B cell (primary cell): Measurements from ENCODE around the gene FCRL3. TPM values are rescaled to one million over a fixed set of nuclear protein-coding genes. Genes with fewer than 3 reads are reported as not detected.
A peak's percentile ranks its signal among the peaks of the same experiment; 100 is the strongest.

ENCODE experiments used
- ATAC-seq: fragments of 200-7000 bp; cut with Tn5 transposase; one replicate; pipeline ENCODE4 v1.10.0; 2021; ENCODE audit warnings: low read depth, mild to moderate bottlenecking, moderate number of reproducible peaks, moderate library complexity
- CTCF ChIA-PET: fragments of 350-600 bp; sonication (Branson Sonifier 250); formaldehyde crosslinking; loops from one replicate; lab custom pipeline; 2021; ENCODE audit warnings: antibody characterized with exemption, inconsistent platforms; lab: Charles Lee
- POLR2A ChIA-PET: fragments of 350-600 bp; sonication (Branson Sonifier 250); formaldehyde crosslinking; loops from one replicate; lab custom pipeline; 2021; ENCODE audit warnings: antibody characterized with exemption; lab: Charles Lee
- DNase-seq: peaks from one replicate; pipeline ENCODE4 v3.0.0; 2013
- H2AFZ ChIP-seq: 2 replicates; pipeline ENCODE4 v1.6.1; 2012; ENCODE audit warnings: mild to moderate bottlenecking, low read depth, low read length; ENCODE audit not compliant: insufficient read depth, poor library complexity, severe bottlenecking
- H3K27ac ChIP-seq, 2 donors: 1 replicate in 1 of 2; 2 replicates in 1 of 2; pipeline ENCODE4 v1.5.1; 2012 to 2013; ENCODE audit warnings: low read length in 2 of 2, mild to moderate bottlenecking in 2 of 2, moderate library complexity in 1 of 2
- H3K27me3 ChIP-seq, 4 experiments: fragments of 200-600 bp in 1 of 4; sonication (generic) in 1 of 4; replicated peaks in 1 of 4; 1 replicate in 2 of 4; 2 replicates in 2 of 4; pipeline versions ENCODE4 v1.6.1 to v1.7.0; 2013 to 2016; ENCODE audit warnings: low read length in 3 of 4, mild to moderate bottlenecking in 2 of 4, mixed read lengths in 1 of 4, moderate library complexity in 1 of 4; ENCODE audit not compliant: insufficient read depth in 4 of 4, control insufficient read depth in 3 of 4; ENCODE audit errors: control extremely low read depth in 1 of 4
- H3K36me3 ChIP-seq, 2 experiments: replicated peaks in 1 of 2; 1 replicate in 1 of 2; 2 replicates in 1 of 2; pipeline versions ENCODE4 v1.6.1 to v1.7.1; 2013; ENCODE audit warnings: low read length in 1 of 2; ENCODE audit not compliant: insufficient read depth in 2 of 2, control insufficient read depth in 1 of 2; ENCODE audit errors: control extremely low read depth in 1 of 2, extremely low read depth in 1 of 2
- H3K4me1 ChIP-seq, 2 donors: fragments of 200-600 bp in 1 of 2; sonication (generic) in 1 of 2; 1 replicate in 1 of 2; 2 replicates in 1 of 2; pipeline versions ENCODE4 v1.5.1 to v1.6.1; 2013 to 2017; ENCODE audit warnings: low read length in 2 of 2; ENCODE audit not compliant: control insufficient read depth in 2 of 2, insufficient read depth in 2 of 2
- H3K4me2 ChIP-seq: replicated peaks from 2 replicates; pipeline ENCODE3; 2012; ENCODE audit warnings: mild to moderate bottlenecking, low read depth, low read length; ENCODE audit not compliant: poor library complexity, severe bottlenecking
- H3K4me3 ChIP-seq, 5 experiments: fragments of 200-600 bp in 1 of 5; sonication (generic) in 1 of 5; 1 replicate in 3 of 5; 2 replicates in 2 of 5; pipeline versions ENCODE4 v1.5.1 to v1.7.0; 2011 to 2016; ENCODE audit warnings: low read length in 4 of 5, mild to moderate bottlenecking in 4 of 5, low read depth in 2 of 5, control low read depth in 1 of 5, moderate library complexity in 1 of 5; ENCODE audit not compliant: insufficient read depth in 1 of 5; ENCODE audit errors: control extremely low read depth in 1 of 5, extremely low read depth in 1 of 5
- H3K79me2 ChIP-seq: fragments of 200-600 bp; sonication (generic); one replicate; pipeline ENCODE4 v1.6.0; 2016; ENCODE audit warnings: low read length; ENCODE audit not compliant: control insufficient read depth, insufficient read depth
- H3K9ac ChIP-seq: fragments of 200-600 bp; sonication (generic); 2 replicates; pipeline ENCODE4 v1.6.1; 2017; ENCODE audit warnings: mild to moderate bottlenecking, low read length, moderate library complexity
- H3K9me3 ChIP-seq, 3 donors: one replicate each; pipeline versions ENCODE4 v1.6.1 to v1.7.1; 2013; ENCODE audit warnings: low read length in 2 of 3; ENCODE audit not compliant: control insufficient read depth in 2 of 3, insufficient read depth in 1 of 3; ENCODE audit errors: control extremely low read depth in 1 of 3
- H4K20me1 ChIP-seq: 2 replicates; pipeline ENCODE4 v1.6.0; 2012; ENCODE audit warnings: mild to moderate bottlenecking, low read length; ENCODE audit not compliant: insufficient read depth, control insufficient read depth, poor library complexity, severe bottlenecking
- H3K27ac Mint-ChIP-seq: one replicate; pipeline ENCODE4 v1.8.0; 2021; ENCODE audit warnings: mixed read lengths
- H3K27me3 Mint-ChIP-seq: one replicate; pipeline ENCODE4 v1.8.0; 2021; ENCODE audit warnings: mixed read lengths
- H3K4me1 Mint-ChIP-seq: one replicate; pipeline ENCODE4 v1.8.0; 2021; ENCODE audit warnings: mixed read lengths
- H3K4me3 Mint-ChIP-seq: one replicate; pipeline ENCODE4 v1.8.0; 2021; ENCODE audit warnings: mixed read lengths
- H3K9me3 Mint-ChIP-seq: one replicate; pipeline ENCODE4 v1.8.0; 2022; ENCODE audit warnings: mixed read lengths; ENCODE audit not compliant: insufficient read depth
- CTCF ChIP-seq: fragments of 200-600 bp; IDR thresholded peaks from one replicate; pipeline ENCODE4 v1.8.0; 2022; ENCODE audit warnings: antibody characterized with exemption, mild to moderate bottlenecking
- EZH2 ChIP-seq: IDR thresholded peaks from 2 replicates; pipeline ENCODE4 v1.6.1; 2012; ENCODE audit warnings: borderline replicate concordance, low read depth, mild to moderate bottlenecking, moderate library complexity, low read length; ENCODE audit not compliant: insufficient read depth, poor library complexity, severe bottlenecking
- WGBS: methylation state at CpG from one replicate; pipeline ENCODE4 v1.1.5; 2013; ENCODE audit warnings: missing lambda C conversion rate; ENCODE audit not compliant: insufficient coverage; 5-methylcytosine and 5-hydroxymethylcytosine counted together
- intact Hi-C: fragments of 100-400 bp; cut with micrococcal nuclease; formaldehyde crosslinking; loops from one replicate; pipeline ENCODE4 v1.10.0; 2022
- polyA plus RNA-seq: library from polyadenylated mRNA; depleted of rRNA; stranded (reverse); fragments of >200 nt; gene quantifications from 2 replicates; pipeline ENCODE4 v1.2.3, GENCODE V29; 2012
- total RNA-seq, 2 donors: library from RNA; stranded (reverse); fragments of 120-200 nt in 1 of 2; gene quantifications; 1 replicate in 1 of 2; 2 replicates in 1 of 2; pipeline versions ENCODE4 v1.2.3 to v1.2.4, GENCODE V29; 2013 to 2022

Gene FCRL3
- total and polyA plus RNA-seq, 2 donors (not counting 1 experiment from before 2014, with no cell fraction given), result 115 to 220 TPM

- WGBS, result no CpG with 5 or more reads among the region's 3 CpGs
- H3K27me3 ChIP-seq, result no peaks in the 10 kb centered on the region
- H3K36me3 ChIP-seq, result no peaks in the 10 kb centered on the region
- peak overlapping the region; percentile 72 for H3K4me2 ChIP-seq
- DNase-seq, result no peak
- ChIA-PET POLR2A (no interaction called here), CTCF (interaction anchor here (0.8 to 2.1 kb wide), 8 partner anchors 8 to 198 kb away, joined by 3 to 13 read pairs (median 3); no protein-coding TSS in a partner anchor)
- TF ChIP-seq EZH2 (no peak), CTCF (no peak)
- H3K27ac ChIP-seq, result no peak overlapping the region
- H3K4me3 ChIP-seq, result no peak overlapping the region
- peak overlapping the region; percentile 75 for H3K4me3 Mint-ChIP-seq
- peak overlapping the region; percentile 43 for H3K27ac Mint-ChIP-seq
- H2AFZ ChIP-seq, result no peak overlapping the region
- H3K79me2 ChIP-seq, result no peaks in the 10 kb centered on the region
- H3K9me3 ChIP-seq, result no peaks in the 10 kb centered on the region
- ATAC-seq, result peak; percentile 17
- peaks cover 33 to 42% of the 10 kb centered on the region in 2 donors for H3K4me1 ChIP-seq
- peaks cover 44% of the 10 kb centered on the region for H3K4me1 Mint-ChIP-seq
- no peaks in the 10 kb centered on the region for H3K27me3 Mint-ChIP-seq
- H4K20me1 ChIP-seq, result no peaks in the 10 kb centered on the region
- no peak overlapping the region for H3K9ac ChIP-seq
- no peaks in the 10 kb centered on the region for H3K9me3 Mint-ChIP-seq
- intact Hi-C loops, result loop anchor here (5.0 kb wide), 2 partner anchors 39 to 74 kb away; no protein-coding TSS in a partner anchor
These were observed 47.1 kb downstream of the FCRL3 start for GRCh38 chr1:157653494-157653873.

GRCh38 chr1:157652859-157653493 lies 47.6 kb downstream of the FCRL3 start:
- H3K27me3 Mint-ChIP-seq, result no peaks in the 10 kb centered on the region
- POLR2A ChIA-PET, result no interaction called here
- DNase-seq, result peak; percentile 79
- CTCF ChIA-PET, result interaction anchor here (0.8 to 2.1 kb wide), 8 partner anchors 9 to 198 kb away, joined by 3 to 13 read pairs (median 3); no protein-coding TSS in a partner anchor
- no peaks in the 10 kb centered on the region for H3K9me3 Mint-ChIP-seq
- Histone ChIP-seq H3K27me3 (no peaks in the 10 kb centered on the region), H2AFZ (no peak overlapping the region), H3K79me2 (no peaks in the 10 kb centered on the region), H4K20me1 (no peaks in the 10 kb centered on the region), H3K9ac (peak overlapping the region; percentile 30), H3K27ac (peak overlapping the region; percentile 14), H3K4me3 (peak overlapping the region in 3 of 5 experiments; percentile 12 to 45 (median 41)), H3K4me1 (peaks cover 33 to 42% of the 10 kb centered on the region in 2 donors), H3K4me2 (peak overlapping the region; percentile 72), H3K36me3 (no peaks in the 10 kb centered on the region), H3K9me3 (no peaks in the 10 kb centered on the region)
- peaks cover 39% of the 10 kb centered on the region for H3K4me1 Mint-ChIP-seq
- intact Hi-C loops, result loop anchor here (5.0 kb wide), 2 partner anchors 39 to 74 kb away; no protein-coding TSS in a partner anchor
- H3K4me3 Mint-ChIP-seq, result peak overlapping the region; percentile 75
- peak; percentile 96 for ATAC-seq
- H3K27ac Mint-ChIP-seq, result peak overlapping the region; percentile 43
- TF ChIP-seq EZH2, result no peak
- no peak for TF ChIP-seq CTCF
- WGBS, result 4% methylated on average over 3 of the region's 5 CpGs
